Activated CD8-positive, alpha-beta memory T cell treated with anti-CD3 and anti-CD28 coated beads, Interleukin-2, amount 50 U/mL, for 24 hours (primary cell): ENCODE data around the gene PODN.

Experiments
- DNase-seq: peaks from one replicate; pipeline ENCODE4 v3.0.0-alpha.2; 2020; ENCODE audit errors: extremely low read depth

PODN gene

GRCh38 chr1:53089478-53090226 is 27.6 kb downstream of the PODN start:
- DNase-seq, result no peak

DNA sequence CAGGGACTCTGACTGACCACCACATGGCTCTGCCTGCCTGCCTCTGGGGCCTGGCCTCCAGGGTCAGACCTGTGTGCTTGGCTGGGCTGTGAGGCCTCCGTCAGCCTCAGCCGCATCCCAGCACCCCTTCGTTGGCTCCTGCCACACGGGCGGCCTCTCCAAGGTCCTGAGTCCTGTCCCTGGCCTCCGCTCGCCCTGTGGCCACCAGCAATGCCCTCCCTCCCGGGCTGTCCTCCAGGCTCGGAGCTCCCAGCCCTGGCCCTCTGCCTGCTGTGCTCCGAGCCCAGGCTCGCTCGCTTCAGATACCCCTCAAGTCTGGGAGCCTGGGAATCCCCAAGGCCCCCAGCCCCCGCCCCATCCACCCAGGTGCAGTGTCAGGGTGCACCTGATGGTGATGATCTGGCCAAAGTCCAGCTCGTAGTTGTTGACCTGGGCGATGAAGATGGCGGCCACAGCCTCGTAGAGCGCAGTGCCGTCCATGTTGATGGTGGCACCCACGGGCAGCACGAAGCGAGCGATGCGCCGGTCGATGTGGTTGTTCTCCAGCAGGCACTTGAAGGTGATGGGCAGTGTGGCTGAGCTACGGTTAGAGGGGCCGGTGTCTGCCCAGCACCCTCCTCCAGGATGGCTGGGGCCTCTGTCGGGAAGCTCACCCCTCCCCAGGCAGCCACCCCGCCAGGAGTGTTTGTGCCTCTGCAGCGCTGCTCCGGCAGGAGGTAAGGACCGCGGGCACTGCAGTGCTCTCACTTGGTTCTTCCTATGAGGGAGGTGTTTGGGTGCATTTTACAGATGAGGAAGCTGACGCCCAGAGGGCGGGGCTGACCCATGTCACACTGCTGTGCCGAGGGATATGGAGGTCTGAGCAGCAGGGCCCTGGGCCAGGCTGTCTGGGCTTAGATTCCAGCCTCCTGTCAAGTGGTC is 28.5 kb downstream of the PODN start:
- no peak for DNase-seq

GRCh38 chr1:53091841-53092645 is 30.0 kb downstream of the PODN start:
- DNase-seq, result no peak

- DNase-seq, result no peak
Measured at GRCh38 chr1:53092659-53093450, 30.8 kb downstream of the PODN start.

- DNase-seq, result no peak
Measured at GRCh38 chr1:53093451-53093754, 31.4 kb downstream of the PODN start.

DNA sequence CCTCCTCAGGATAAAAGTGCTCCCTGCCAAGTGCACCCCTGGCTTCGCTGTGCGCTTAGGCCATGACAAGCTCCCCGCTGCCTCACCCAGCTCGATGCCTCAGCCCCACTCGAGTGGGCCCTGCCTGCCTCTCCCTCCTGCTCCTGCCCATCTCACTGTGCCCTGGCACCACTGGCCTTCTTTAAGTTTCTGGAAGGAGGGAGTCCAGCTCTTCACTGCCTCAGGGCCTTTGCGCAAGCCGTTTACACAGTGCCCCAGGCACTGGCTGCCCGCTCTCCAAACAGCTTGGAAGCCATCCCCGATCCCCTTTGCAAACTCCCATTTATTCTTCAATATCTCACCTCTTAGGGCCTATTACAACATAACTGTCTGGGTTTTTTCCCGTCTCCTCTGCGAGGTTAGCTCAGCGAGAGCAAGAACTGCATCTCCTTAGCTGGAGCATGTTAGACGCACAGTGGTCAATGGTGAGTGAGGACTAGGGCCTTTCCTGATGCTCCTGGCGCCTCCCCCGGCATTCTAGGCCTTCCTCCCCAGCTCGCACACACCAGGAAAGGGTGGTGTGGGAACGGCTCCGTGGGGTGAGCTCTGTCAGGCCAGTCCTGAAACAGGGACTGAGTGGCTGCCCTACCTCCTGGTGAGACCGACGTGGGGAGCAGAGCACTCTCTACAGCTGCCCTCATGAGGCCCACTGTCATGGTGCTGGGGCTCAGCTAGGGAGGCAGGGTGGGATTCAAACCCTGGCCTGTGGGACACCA is 31.9 kb downstream of the PODN start:
- no peak for DNase-seq

DNA sequence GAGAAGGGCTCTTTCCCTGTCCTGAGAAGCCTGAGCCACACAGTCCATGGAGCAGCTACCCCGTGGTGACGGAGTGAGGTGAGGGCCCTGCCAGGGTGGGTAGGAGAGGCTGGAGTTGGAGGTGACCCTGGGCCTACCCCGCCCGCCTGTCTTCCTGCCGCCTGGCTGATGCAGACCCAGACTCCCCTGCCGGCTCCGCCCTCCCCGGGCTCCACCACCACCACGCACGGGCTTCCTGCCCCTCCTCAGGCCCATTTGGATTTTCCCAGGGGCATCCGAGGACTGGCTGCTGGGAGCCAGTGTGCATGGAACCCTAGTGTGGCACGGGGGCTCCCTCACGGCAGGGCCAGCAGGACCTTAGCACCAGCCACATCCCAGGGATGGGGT is 32.5 kb downstream of the PODN start:
- no peak for DNase-seq

GRCh38 chr1:53104289-53104913 is 42.4 kb downstream of the PODN start:
- DNase-seq, result no peak

DNA sequence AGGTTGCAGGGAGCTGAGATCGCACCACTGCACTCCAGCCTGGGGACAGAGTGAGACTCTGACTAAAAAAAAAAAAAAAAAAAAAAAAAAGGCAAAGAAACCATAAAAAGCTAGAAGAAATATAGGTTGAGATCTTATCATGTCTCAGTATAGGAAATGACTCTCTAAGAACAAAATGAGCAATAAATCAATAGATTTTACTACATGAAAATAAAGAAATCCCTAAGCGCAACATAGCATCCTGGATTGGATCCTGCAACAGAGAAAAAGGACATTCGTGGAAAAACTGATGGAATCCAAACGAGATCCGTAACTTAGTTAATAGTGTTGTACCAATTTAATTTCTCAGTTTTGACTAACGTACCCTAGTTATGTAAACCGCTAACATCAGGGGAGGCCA is 45.1 kb downstream of the PODN start:
- no peak for DNase-seq

DNA sequence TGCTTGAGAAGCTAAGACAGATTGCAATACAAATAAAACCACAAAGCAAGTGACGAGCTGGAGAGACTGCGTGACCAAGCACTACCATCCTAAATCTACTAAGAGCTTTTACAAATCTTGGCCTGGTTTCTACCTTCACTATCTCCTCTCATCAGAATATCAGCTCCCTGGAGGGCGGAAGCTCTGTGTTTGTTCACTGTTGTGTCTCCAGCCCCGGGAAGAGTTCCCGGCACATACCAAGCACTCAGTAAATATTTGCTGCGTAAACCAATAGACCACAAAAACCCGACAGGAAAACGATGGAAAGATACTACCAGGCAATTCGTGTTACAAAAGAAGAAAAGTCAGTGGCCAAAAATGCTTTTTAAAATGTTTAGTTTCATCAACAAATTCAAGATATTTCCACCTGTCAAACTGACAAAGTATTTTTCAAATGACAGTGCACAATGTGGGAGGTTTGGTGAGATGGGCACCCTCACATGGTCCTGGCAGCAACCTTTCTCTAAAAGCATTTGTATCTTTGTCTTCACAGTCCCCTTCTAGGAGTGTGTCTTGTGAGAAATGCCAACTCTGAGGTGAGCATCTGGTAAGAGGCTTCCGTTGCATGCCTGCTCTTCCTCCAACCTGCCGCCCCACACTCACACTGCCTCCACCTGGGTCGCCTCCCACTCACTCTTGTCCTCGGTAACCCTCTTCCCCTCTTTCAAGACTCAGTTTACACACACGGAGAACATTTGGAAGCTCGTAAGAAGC is 45.7 kb downstream of the PODN start:
- DNase-seq, result no peak

GRCh38 chr1:53108646-53109580 is 46.9 kb downstream of the PODN start:
- DNase-seq, result no peak

DNA sequence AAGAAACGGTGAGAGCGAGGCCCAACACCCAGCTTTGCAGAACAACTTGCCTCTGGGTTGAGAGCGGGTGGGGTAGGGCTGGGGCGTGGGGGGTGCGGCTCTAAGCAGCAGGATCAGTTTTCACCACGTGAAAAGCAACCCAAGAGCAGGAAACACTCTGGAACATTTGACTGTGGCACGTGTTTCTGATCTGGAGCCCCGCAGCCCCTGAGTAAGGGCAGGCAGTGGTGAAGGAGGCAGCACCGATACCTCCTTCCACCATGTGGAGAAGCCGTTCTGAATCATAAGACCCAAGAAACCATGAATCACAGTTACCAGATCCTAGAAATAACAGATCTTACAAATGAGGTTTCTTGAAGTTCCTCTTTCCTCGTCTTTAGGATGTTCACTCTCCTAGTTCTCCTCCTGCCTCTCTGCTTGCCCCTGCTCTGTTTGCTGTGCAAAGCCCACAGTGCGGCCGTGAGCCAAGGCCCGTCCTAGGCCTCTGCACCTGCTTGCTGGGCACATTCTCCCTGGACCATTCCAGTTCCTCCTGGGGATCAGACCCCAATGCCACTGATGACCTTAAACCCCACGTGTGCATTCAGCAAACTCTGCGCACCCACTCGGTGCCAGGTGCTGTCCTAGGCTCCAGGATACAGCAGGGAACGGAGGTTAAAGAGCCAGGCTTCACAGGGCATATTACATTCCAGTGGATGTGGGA is 48.5 kb downstream of the PODN start:
- DNase-seq, result no peak

DNA sequence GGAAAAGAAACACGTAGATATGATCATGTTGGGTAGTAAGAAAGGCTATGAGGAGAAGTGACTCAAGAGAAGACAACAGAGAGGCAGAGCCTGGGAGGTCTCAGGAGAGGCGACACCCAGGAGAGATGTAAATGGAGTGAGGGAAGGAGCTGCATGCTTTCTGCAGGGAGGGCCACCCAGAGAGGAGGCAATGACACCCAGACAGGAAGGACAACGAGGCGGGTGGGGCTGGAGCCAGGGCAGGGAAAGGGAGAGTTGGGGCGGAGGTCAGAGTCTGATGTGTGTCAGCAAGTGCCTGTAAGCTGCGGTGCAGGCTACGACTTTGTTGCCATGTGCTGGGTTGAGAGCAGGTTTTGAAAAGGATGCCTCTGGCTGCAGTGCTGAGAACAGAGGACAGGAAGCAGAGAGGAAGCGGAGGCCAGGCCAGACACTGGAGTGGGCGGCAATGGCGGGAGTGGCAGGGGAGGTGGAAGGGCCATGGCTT is 49.1 kb downstream of the PODN start:
- DNase-seq, result no peak

DNA sequence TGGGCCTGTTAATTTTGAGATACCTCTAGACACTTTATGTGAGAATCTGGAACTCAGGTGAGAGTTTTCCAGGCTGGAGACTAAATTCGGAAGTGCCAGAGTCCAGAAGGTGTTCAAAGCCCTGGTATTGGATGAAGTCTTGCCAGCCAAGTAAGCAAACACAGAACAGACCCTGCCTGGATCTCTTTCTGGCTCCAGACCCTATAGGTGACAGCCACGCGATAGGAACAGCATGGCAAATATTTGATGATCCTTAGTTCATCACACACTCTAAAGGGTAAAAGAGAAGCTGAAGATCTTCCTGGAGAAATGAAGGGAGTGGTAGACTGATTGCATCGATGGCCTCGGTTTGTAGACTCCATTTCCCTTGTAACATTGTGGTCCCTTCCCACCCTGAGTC is 49.7 kb downstream of the PODN start:
- DNase-seq, result no peak

DNA sequence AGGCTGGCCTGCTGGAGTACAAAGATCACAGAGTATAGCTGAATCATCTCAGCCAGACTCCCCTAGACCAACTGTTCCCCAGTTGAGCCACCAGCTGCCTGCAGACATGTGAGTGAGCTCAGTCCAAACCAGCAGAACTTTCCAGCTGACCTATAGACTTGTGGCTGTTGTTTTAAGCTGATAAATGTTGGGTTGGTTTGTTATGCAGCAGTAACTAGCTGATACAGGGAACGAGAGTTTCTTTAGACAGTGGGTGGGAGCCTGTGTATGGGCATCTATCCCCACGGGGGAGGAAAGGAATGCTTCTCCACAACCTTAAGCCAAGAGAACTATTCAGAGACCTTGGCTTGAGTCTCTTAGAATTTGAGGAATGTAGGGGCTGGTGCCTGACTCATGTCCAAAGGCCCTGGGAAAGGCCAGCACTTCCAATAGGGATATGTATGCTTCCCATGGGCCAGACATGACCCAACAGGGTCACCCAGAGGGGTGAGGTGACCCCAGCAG is 50.3 kb downstream of the PODN start:
- DNase-seq, result no peak

- no peak for DNase-seq
Measured at GRCh38 chr1:53112861-53113260, 50.8 kb downstream of the PODN start.

- no peak for DNase-seq
Measured at GRCh38 chr1:53114090-53114489, 52.1 kb downstream of the PODN start.
